DOHH2 (cell line): ENCODE results near the gene HMG20A.

ENCODE experiments used
- H3F3A ChIP-seq: fragments of 200-600 bp; sonication (generic), shearing (Covaris generic); 2 replicates; pipeline ENCODE4 v1.6.0; 2016; ENCODE audit warnings: antibody characterized with exemption, mild to moderate bottlenecking; ENCODE audit not compliant: control insufficient read depth, insufficient read depth
- H3K27ac ChIP-seq: fragments of 200-600 bp; sonication (generic); 2 replicates; pipeline ENCODE4 v1.5.1; 2014; ENCODE audit warnings: low read depth, mild to moderate bottlenecking, low read length, moderate library complexity
- H3K27me3 ChIP-seq: fragments of 200-600 bp; sonication (generic); 2 replicates; pipeline ENCODE4 v1.6.1; 2014; ENCODE audit warnings: mild to moderate bottlenecking, low read length, mixed read lengths; ENCODE audit not compliant: control insufficient read depth
- H3K36me3 ChIP-seq: fragments of 200-600 bp; sonication (generic); 2 replicates; pipeline ENCODE4 v1.6.1; 2014; ENCODE audit warnings: mild to moderate bottlenecking, low read length, moderate library complexity, mixed read lengths; ENCODE audit not compliant: control insufficient read depth
- H3K4me1 ChIP-seq: fragments of 200-600 bp; sonication (generic); 2 replicates; pipeline ENCODE4 v1.6.1; 2014; ENCODE audit warnings: mild to moderate bottlenecking, low read length, mixed read lengths; ENCODE audit not compliant: control insufficient read depth
- H3K4me2 ChIP-seq: fragments of 200-600 bp; sonication (generic); 2 replicates; pipeline ENCODE4 v1.6.0; 2014; ENCODE audit warnings: mild to moderate bottlenecking, low read length, moderate library complexity
- H3K4me3 ChIP-seq: fragments of 200-600 bp; sonication (generic); 2 replicates; pipeline ENCODE4 v1.5.1; 2014; ENCODE audit warnings: mild to moderate bottlenecking, low read length, mixed read lengths
- H3K79me2 ChIP-seq: fragments of 200-600 bp; sonication (generic); 2 replicates; pipeline ENCODE4 v1.6.1; 2014; ENCODE audit warnings: mild to moderate bottlenecking, low read length, mixed read lengths; ENCODE audit not compliant: control insufficient read depth
- H3K9me2 ChIP-seq: fragments of 200-600 bp; sonication (generic); replicated peaks from 2 replicates; pipeline ENCODE4 v1.6.1; 2014; ENCODE audit warnings: mild to moderate bottlenecking, low read length, mixed read lengths; ENCODE audit not compliant: control insufficient read depth
- H3K9me3 ChIP-seq: fragments of 200-600 bp; sonication (generic); 2 replicates; pipeline ENCODE4 v1.6.1; 2014; ENCODE audit warnings: antibody characterized with exemption, low read length, mixed read lengths; ENCODE audit not compliant: control insufficient read depth, insufficient read depth
- H4K20me1 ChIP-seq: fragments of 200-600 bp; sonication (generic); 2 replicates; pipeline ENCODE4 v1.6.0; 2014; ENCODE audit warnings: low read depth, mild to moderate bottlenecking, antibody characterized with exemption, low read length, moderate library complexity; ENCODE audit not compliant: control insufficient read depth, insufficient read depth
- EZH2phosphoT487 ChIP-seq: fragments of 200-600 bp; sonication (generic); IDR thresholded peaks from 2 replicates; pipeline ENCODE4 v1.6.1; 2017; ENCODE audit warnings: borderline replicate concordance, mild to moderate bottlenecking, antibody characterized with exemption, low read length, moderate library complexity, mixed read lengths
- TF ChIP-seq, protein P1 (sequence below): fragments of 200-600 bp; sonication (generic); IDR thresholded peaks from one replicate; pipeline ENCODE4 v1.5.1; 2014; ENCODE audit warnings: antibody characterized with exemption, mild to moderate bottlenecking, low read depth, low read length; ENCODE audit not compliant: poor library complexity, severe bottlenecking

The HMG20A gene

DNA sequence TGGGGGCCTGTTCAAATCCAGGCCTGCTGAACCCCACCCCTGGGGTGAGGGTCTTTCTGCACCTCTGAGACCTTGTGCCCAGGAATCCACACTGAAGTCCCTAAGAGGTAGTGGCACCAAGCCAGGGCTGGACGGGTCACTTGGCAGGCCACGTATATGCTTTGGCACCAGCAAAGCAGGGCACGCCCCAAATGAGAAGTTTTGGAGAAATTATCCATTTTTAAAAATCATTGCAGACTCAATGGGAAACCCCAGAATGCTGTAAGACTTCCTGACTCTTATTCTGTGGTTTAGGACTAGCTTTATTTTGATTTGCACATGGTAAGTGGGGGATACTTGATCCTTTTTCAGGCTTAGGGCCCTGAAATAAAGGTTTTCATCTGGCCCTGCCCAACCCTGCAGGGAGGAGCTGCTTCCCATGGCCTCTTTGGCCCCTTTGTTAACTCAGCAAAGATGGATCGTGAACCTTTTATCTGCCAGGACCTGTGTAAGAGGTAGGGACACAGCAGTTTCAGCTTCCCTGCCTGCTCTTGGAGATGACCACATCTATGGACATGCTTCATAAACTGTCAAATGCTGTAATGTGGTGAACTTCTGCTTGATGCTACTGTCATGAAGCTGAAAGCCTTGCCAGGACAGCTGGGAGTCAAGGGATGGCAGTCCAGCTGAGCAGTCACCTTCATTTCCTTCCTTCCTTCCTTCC lies 88.0 kb downstream of the HMG20A start:
- Histone ChIP-seq H3K79me2 (no peaks in the 10 kb centered on the region), H3K9me2 (no peaks in the 10 kb centered on the region), H3K27ac (no peak overlapping the region), H3K27me3 (no peaks in the 10 kb centered on the region), H3K4me2 (peak overlapping the region; percentile 48; the same call in 1 of the 2 replicates), H4K20me1 (no peaks in the 10 kb centered on the region), H3K4me1 (peaks cover 28% of the 10 kb centered on the region), H3K36me3 (no peaks in the 10 kb centered on the region), H3F3A (no peaks in the 10 kb centered on the region), H3K4me3 (no peak overlapping the region), H3K9me3 (no peaks in the 10 kb centered on the region)
- no peak for TF ChIP-seq EZH2phosphoT487
- TF ChIP-seq, protein P1, sequence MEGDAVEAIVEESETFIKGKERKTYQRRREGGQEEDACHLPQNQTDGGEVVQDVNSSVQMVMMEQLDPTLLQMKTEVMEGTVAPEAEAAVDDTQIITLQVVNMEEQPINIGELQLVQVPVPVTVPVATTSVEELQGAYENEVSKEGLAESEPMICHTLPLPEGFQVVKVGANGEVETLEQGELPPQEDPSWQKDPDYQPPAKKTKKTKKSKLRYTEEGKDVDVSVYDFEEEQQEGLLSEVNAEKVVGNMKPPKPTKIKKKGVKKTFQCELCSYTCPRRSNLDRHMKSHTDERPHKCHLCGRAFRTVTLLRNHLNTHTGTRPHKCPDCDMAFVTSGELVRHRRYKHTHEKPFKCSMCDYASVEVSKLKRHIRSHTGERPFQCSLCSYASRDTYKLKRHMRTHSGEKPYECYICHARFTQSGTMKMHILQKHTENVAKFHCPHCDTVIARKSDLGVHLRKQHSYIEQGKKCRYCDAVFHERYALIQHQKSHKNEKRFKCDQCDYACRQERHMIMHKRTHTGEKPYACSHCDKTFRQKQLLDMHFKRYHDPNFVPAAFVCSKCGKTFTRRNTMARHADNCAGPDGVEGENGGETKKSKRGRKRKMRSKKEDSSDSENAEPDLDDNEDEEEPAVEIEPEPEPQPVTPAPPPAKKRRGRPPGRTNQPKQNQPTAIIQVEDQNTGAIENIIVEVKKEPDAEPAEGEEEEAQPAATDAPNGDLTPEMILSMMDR: no peak

GRCh38 chr15:77510066-77511057 lies 89.7 kb downstream of the HMG20A start:
- Histone ChIP-seq H3K4me3 (no peak overlapping the region), H3F3A (no peaks in the 10 kb centered on the region), H3K4me1 (peaks cover 28% of the 10 kb centered on the region), H4K20me1 (no peaks in the 10 kb centered on the region), H3K9me2 (no peaks in the 10 kb centered on the region), H3K27me3 (no peaks in the 10 kb centered on the region), H3K36me3 (no peaks in the 10 kb centered on the region), H3K79me2 (no peaks in the 10 kb centered on the region), H3K27ac (no peak overlapping the region), H3K9me3 (no peaks in the 10 kb centered on the region), H3K4me2 (no peak overlapping the region)
- TF ChIP-seq EZH2phosphoT487: no peak
- TF ChIP-seq, protein P1: no peak

- H4K20me1 ChIP-seq: no peaks in the 10 kb centered on the region
- peaks cover 24% of the 10 kb centered on the region for H3K4me1 ChIP-seq
- TF ChIP-seq EZH2phosphoT487: no peak
- H3K4me2 ChIP-seq: no peak overlapping the region
- H3K4me3 ChIP-seq: no peak overlapping the region
- no peaks in the 10 kb centered on the region for H3K36me3 ChIP-seq
- H3K79me2 ChIP-seq: no peaks in the 10 kb centered on the region
- no peak overlapping the region for H3K27ac ChIP-seq
- H3K27me3 ChIP-seq: no peaks in the 10 kb centered on the region
- H3K9me3 ChIP-seq: no peaks in the 10 kb centered on the region
- no peaks in the 10 kb centered on the region for H3F3A ChIP-seq
- H3K9me2 ChIP-seq: no peaks in the 10 kb centered on the region
Measured at GRCh38 chr15:77511869-77512268, 91.2 kb downstream of the HMG20A start.

DNA sequence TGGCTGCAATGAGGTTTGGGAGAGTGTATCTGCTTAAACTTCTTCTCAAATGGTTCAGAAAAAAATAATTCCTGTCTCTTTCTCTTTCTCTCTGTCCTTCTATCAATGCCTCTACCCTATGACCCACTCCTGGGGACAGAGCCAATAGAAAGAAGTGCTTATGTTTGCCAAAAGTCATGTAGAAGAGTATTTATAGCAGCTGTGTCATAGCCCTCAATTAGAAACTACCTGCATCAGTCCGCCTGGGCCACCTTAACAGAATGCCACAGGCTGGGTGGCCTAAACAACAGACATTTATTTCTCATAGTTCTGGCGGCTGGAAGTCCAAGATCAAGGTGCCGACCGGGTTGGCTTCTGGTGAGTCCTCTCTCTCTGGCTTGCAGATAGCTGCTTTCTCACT lies 92.5 kb downstream of the HMG20A start:
- peaks cover 11% of the 10 kb centered on the region for H3K4me1 ChIP-seq
- no peak for TF ChIP-seq EZH2phosphoT487
- TF ChIP-seq, protein P1: no peak

More for the DNA sequence above, 92.5 kb downstream of the HMG20A start:
- Histone ChIP-seq H3K9me2 (no peaks in the 10 kb centered on the region), H3K9me3 (no peaks in the 10 kb centered on the region), H3K27ac (no peak overlapping the region), H3K27me3 (no peaks in the 10 kb centered on the region), H3K4me3 (no peak overlapping the region), H4K20me1 (no peaks in the 10 kb centered on the region), H3K79me2 (no peaks in the 10 kb centered on the region), H3F3A (no peaks in the 10 kb centered on the region), H3K4me2 (no peak overlapping the region), H3K36me3 (no peaks in the 10 kb centered on the region)
